HFFc6 (cell line): ENCODE data around the gene PALMD. TPM values are rescaled to one million over a fixed set of nuclear protein-coding genes. Genes with fewer than 3 reads are reported as not detected.
A peak's percentile ranks its signal among the peaks of the same experiment; 100 is the strongest.

Experiments used
- DNase-seq: peaks from one replicate; pipeline ENCODE4 v3.0.0-alpha.2; 2018
- H3K27ac Mint-ChIP-seq: 2 replicates; pipeline ENCODE4 v1.8.0; 2020; ENCODE audit warnings: mild to moderate bottlenecking, mixed read lengths
- H3K27me3 Mint-ChIP-seq: 2 replicates; pipeline ENCODE4 v1.8.0; 2021; ENCODE audit warnings: mild to moderate bottlenecking, moderate library complexity, mixed read lengths; ENCODE audit not compliant: insufficient read depth
- H3K36me3 Mint-ChIP-seq: 2 replicates; pipeline ENCODE4 v1.8.0; 2021; ENCODE audit warnings: low read depth, mixed read lengths
- H3K4me1 Mint-ChIP-seq: 2 replicates; pipeline ENCODE4 v1.8.0; 2020; ENCODE audit warnings: low read depth, mixed read lengths
- H3K4me3 Mint-ChIP-seq: 2 replicates; pipeline ENCODE4 v1.8.0; 2020; ENCODE audit warnings: mild to moderate bottlenecking, moderate library complexity, mixed read lengths
- H3K9me3 Mint-ChIP-seq: 2 replicates; pipeline ENCODE4 v1.8.0; 2020; ENCODE audit warnings: mild to moderate bottlenecking, mixed read lengths
- total RNA-seq, 6 experiments: library from RNA; stranded (reverse); fragmentation: NEBNext Ultra II Directional; extraction: Animal tissue kit (Norgen Biotek cat#: 25700); gene quantifications; 2 replicates in 1 of 6; 3 replicates in 5 of 6; pipeline ENCODE4 v1.2.3, GENCODE V29; 2021
- TF ChIP-seq, protein P1 (sequence below): fragments of 200-600 bp; sonication (generic); IDR thresholded peaks from 2 replicates; pipeline ENCODE4 v1.5.0; 2021; ENCODE audit warnings: antibody characterized with exemption, mild to moderate bottlenecking

The PALMD gene
- total RNA-seq, 6 experiments from 2014 or later, result not detected

DNA sequence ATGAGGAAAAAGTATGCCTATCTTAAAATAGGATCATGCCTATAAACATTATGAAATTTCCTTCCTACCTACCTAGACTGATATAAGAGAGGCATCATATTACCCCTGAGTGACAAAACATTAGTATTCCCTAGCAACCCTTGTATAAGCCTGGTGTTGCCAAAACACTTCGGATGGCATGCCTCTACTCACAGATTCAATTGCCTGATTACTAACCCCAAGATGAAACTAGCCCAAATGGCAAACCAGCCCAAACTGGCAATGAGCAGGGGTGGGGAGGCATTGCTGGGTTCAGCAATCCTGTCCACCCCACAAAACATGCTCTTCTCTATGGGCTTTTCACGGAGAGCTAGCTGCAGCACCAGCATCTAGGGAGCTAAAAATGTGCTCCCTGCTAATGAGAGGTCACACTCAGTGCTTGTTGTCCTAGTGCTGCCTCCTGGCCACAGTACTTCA lies 13.9 kb downstream of the PALMD start:
- no peaks in the 10 kb centered on the region for H3K27me3 Mint-ChIP-seq
- no peak overlapping the region for H3K27ac Mint-ChIP-seq
- H3K36me3 Mint-ChIP-seq, result no peaks in the 10 kb centered on the region
- H3K4me3 Mint-ChIP-seq, result no peak overlapping the region
- DNase-seq, result peak; percentile 20
- no peaks in the 10 kb centered on the region for H3K4me1 Mint-ChIP-seq
- TF ChIP-seq, protein P1, sequence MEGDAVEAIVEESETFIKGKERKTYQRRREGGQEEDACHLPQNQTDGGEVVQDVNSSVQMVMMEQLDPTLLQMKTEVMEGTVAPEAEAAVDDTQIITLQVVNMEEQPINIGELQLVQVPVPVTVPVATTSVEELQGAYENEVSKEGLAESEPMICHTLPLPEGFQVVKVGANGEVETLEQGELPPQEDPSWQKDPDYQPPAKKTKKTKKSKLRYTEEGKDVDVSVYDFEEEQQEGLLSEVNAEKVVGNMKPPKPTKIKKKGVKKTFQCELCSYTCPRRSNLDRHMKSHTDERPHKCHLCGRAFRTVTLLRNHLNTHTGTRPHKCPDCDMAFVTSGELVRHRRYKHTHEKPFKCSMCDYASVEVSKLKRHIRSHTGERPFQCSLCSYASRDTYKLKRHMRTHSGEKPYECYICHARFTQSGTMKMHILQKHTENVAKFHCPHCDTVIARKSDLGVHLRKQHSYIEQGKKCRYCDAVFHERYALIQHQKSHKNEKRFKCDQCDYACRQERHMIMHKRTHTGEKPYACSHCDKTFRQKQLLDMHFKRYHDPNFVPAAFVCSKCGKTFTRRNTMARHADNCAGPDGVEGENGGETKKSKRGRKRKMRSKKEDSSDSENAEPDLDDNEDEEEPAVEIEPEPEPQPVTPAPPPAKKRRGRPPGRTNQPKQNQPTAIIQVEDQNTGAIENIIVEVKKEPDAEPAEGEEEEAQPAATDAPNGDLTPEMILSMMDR, result no peak
- no peaks in the 10 kb centered on the region for H3K9me3 Mint-ChIP-seq

DNA sequence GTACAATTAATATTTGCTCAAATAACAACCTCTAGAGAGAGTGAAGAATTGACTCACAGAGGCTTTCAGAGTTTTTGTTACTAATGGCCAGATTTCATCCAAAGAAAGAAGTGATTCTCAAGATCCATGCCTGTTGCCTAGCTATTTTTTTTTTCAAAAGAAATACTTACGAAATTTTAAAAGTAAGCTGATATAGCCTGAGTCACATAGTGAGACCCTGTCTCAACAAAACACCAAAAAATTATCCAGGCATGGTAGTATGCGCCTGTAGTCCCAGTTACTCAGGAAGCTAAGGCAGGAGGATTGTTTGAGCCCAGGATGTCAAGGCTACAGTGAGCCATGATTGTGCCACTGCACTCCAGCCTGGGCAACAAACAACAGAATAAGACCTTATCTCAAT lies 14.6 kb downstream of the PALMD start:
- no peak overlapping the region for H3K27ac Mint-ChIP-seq
- H3K36me3 Mint-ChIP-seq, result no peaks in the 10 kb centered on the region

GRCh38 chr1:99661780-99662179 lies 15.9 kb downstream of the PALMD start:
- TF ChIP-seq, protein P1, result no peak
- Mint-ChIP-seq H3K9me3 (no peaks in the 10 kb centered on the region), H3K36me3 (no peaks in the 10 kb centered on the region), H3K27me3 (no peaks in the 10 kb centered on the region), H3K4me3 (no peak overlapping the region), H3K4me1 (no peaks in the 10 kb centered on the region), H3K27ac (no peak overlapping the region)
- no peak for DNase-seq

More for the DNA sequence above, 14.6 kb downstream of the PALMD start:
- no peak overlapping the region for H3K4me3 Mint-ChIP-seq
- no peaks in the 10 kb centered on the region for H3K27me3 Mint-ChIP-seq
- H3K9me3 Mint-ChIP-seq, result no peaks in the 10 kb centered on the region
- no peaks in the 10 kb centered on the region for H3K4me1 Mint-ChIP-seq
- TF ChIP-seq, protein P1, result no peak
- no peak for DNase-seq

GRCh38 chr1:99662539-99663080 lies 16.7 kb downstream of the PALMD start:
- no peaks in the 10 kb centered on the region for H3K36me3 Mint-ChIP-seq
- H3K27ac Mint-ChIP-seq, result no peak overlapping the region
- TF ChIP-seq, protein P1, result no peak
- H3K27me3 Mint-ChIP-seq, result no peaks in the 10 kb centered on the region
- no peak for DNase-seq
- H3K9me3 Mint-ChIP-seq, result no peaks in the 10 kb centered on the region
- no peaks in the 10 kb centered on the region for H3K4me1 Mint-ChIP-seq
- no peak overlapping the region for H3K4me3 Mint-ChIP-seq

DNA sequence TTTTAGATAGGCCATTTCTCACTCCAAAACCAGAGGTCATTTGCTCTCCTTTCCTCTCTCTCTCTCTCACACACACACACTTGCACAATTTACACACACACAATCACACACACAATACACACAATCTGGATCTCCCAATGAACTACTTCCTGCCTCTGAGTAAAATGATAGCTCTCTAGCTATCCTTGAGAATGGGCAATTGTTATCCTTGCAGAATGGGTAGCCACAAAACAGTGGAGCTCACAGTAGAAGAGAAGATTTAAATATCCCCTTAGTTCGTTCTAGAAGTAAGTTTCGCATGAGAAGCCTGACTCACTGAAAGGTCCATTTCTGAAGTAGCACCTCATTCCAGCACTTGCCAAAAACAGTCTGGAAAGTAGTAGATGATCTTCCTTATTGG lies 17.6 kb downstream of the PALMD start:
- H3K27ac Mint-ChIP-seq, result no peak overlapping the region
- no peak for DNase-seq
- H3K36me3 Mint-ChIP-seq, result no peaks in the 10 kb centered on the region
- TF ChIP-seq, protein P1, result no peak
- H3K9me3 Mint-ChIP-seq, result no peaks in the 10 kb centered on the region
- H3K4me3 Mint-ChIP-seq, result no peak overlapping the region
- peaks cover under 1% of the 10 kb centered on the region; the same call in 1 of the 2 replicates for H3K27me3 Mint-ChIP-seq
- no peaks in the 10 kb centered on the region for H3K4me1 Mint-ChIP-seq
